Uterus (tissue), 4 donors: ENCODE data around the gene RDH5. TPM values are rescaled to one million over a fixed set of nuclear protein-coding genes. Genes with fewer than 3 reads are reported as not detected.

Experiments
- DNase-seq, 2 donors: peaks; one replicate each; pipeline ENCODE4 v3.0.0-alpha.2; 2019 to 2020
- H3K27ac ChIP-seq, 2 donors: fragments of 200-600 bp; sonication (generic); 1 replicate in 1 of 2; 2 replicates in 1 of 2; pipeline ENCODE4 v1.5.1; 2016 to 2018
- H3K27me3 ChIP-seq, 2 donors: fragments of 200-600 bp; sonication (generic); one replicate each; pipeline ENCODE4 v1.5.1; 2018 to 2019; ENCODE audit warnings: control low read depth in 1 of 2
- H3K36me3 ChIP-seq, 2 donors: fragments of 200-600 bp; sonication (generic); one replicate each; pipeline ENCODE4 v1.5.1; 2019; ENCODE audit warnings: control low read depth in 1 of 2
- H3K4me1 ChIP-seq, 2 donors: fragments of 200-600 bp; sonication (generic); one replicate each; pipeline ENCODE4 v1.5.1; 2018 to 2019; ENCODE audit warnings: control low read depth in 1 of 2
- H3K4me3 ChIP-seq, 2 donors: fragments of 200-600 bp; sonication (generic); 1 replicate in 1 of 2; 2 replicates in 1 of 2; pipeline ENCODE4 v1.5.1; 2018 to 2019; ENCODE audit warnings: mild to moderate bottlenecking in 1 of 2
- H3K9me3 ChIP-seq, 2 donors: fragments of 200-600 bp; sonication (generic); one replicate each; pipeline ENCODE4 v1.5.1; 2019; ENCODE audit warnings: control low read depth in 1 of 2
- POLR2A ChIP-seq, 2 donors: fragments of 450-650 bp; IDR thresholded peaks; one replicate each; pipeline ENCODE4 v1.6.1; 2016; ENCODE audit warnings: antibody characterized with exemption in 2 of 2, mild to moderate bottlenecking in 1 of 2, moderate library complexity in 1 of 2
- intact Hi-C: fragments of 100-400 bp; cut with DNase I; formaldehyde crosslinking; loops from one replicate; pipeline ENCODE4 v1.15.1; 2023; ENCODE audit warnings: low total_unique reads
- total RNA-seq, 4 donors: library from RNA; depleted of rRNA in 3 of 4; stranded (reverse); fragments of >200 nt in 3 of 4; gene quantifications; one replicate each; pipeline versions ENCODE4 v1.1.0 to v1.2.4, GENCODE V29; 2014 to 2023
- TF ChIP-seq, protein P1 (sequence below), 4 experiments: fragments of 200-600 bp in 2 of 4; fragments of 450-650 bp in 2 of 4; sonication (generic) in 2 of 4; IDR thresholded peaks; one replicate each; pipeline ENCODE4 v1.5.1; 2016 to 2019; ENCODE audit warnings: antibody characterized with exemption in 4 of 4, mild to moderate bottlenecking in 2 of 4, moderate library complexity in 1 of 4
- donor health status: DM: yes; HTN: yes; CAD: no.

Gene RDH5
- total RNA-seq, 4 donors from 2014 or later, result 4.1 to 16.8 (median 9.7) TPM

DNA sequence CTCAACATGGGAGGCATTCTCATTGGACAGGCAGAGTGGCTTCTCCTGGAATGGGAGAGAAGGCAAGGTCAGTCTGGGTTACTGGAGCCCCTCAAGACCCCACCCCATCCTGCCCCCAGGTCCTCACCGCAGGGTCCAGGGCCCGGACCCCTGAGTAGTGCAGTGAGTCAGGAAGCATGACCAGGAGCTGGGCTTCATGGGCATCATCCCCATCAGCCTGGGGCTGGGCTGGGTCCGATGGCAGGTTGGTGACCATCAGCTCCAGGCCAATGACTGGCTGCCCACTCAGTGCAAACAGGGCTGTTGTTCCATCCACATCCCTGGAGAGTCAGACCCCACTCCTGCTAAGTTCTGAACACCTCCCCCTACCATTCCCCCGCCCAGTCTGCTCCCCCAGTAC lies 25.5 kb upstream of the RDH5 start:
- intact Hi-C loops, result no loop called here
- Histone ChIP-seq H3K9me3 (no peaks in the 10 kb centered on the region), H3K4me3 (no peak overlapping the region), H3K36me3 (no peaks in the 10 kb centered on the region), H3K27me3 (no peaks in the 10 kb centered on the region), H3K27ac (no peak overlapping the region), H3K4me1 (no peaks in the 10 kb centered on the region)
- peak in 1 of 2 donors; percentile 7 for DNase-seq
- TF ChIP-seq, protein P1, sequence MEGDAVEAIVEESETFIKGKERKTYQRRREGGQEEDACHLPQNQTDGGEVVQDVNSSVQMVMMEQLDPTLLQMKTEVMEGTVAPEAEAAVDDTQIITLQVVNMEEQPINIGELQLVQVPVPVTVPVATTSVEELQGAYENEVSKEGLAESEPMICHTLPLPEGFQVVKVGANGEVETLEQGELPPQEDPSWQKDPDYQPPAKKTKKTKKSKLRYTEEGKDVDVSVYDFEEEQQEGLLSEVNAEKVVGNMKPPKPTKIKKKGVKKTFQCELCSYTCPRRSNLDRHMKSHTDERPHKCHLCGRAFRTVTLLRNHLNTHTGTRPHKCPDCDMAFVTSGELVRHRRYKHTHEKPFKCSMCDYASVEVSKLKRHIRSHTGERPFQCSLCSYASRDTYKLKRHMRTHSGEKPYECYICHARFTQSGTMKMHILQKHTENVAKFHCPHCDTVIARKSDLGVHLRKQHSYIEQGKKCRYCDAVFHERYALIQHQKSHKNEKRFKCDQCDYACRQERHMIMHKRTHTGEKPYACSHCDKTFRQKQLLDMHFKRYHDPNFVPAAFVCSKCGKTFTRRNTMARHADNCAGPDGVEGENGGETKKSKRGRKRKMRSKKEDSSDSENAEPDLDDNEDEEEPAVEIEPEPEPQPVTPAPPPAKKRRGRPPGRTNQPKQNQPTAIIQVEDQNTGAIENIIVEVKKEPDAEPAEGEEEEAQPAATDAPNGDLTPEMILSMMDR (IDR thresholded peaks at IDR 0.05), result no peak
- no peak for TF ChIP-seq POLR2A (IDR thresholded peaks at IDR 0.05)

DNA sequence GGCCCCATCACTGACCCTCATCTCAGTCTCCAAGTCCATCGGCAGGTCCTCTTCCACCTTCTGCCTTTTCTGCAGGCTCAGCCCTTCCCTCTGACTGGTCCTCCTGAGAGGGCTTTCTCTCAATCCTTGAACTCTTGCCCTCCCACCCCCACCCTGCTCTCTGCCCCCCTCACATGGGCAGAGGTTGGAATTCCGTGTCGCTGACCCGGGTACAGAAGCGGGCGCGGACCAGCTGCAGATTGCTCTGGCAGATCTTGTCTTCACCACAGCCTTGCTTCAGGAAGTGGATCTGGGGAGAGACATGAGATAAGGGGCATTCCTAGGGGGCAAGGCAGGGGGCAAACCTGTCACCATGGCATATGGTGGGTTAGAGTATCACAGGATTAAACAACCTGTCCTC lies 24.8 kb upstream of the RDH5 start:
- Histone ChIP-seq H3K27ac (no peak overlapping the region), H3K4me1 (no peaks in the 10 kb centered on the region), H3K27me3 (no peaks in the 10 kb centered on the region), H3K4me3 (no peak overlapping the region), H3K9me3 (no peaks in the 10 kb centered on the region), H3K36me3 (no peaks in the 10 kb centered on the region)
- intact Hi-C loops, result no loop called here
- TF ChIP-seq, protein P1 (IDR thresholded peaks at IDR 0.05), result no peak
- TF ChIP-seq POLR2A (IDR thresholded peaks at IDR 0.05), result no peak
- peak in 1 of 2 donors; percentile 6 for DNase-seq

DNA sequence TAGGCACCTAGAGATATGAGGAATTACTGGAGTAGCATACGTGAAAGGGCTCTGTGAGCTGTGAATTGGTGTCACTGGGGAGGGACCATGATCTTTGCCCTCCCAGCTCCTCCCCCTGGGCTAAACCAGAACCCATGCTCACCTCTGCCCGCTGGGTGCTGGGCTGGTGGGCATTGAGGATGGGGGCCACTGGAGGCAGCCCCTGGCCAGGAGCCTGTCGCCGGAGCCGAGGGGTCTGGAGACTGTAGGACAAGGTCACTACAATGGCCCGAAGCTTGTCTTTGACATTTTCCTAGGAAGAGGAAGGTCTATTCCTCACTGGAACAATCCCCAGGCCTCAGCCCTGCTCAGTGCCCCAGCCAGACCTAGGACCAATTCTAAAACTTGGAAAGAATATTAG lies 24.1 kb upstream of the RDH5 start:
- Histone ChIP-seq H3K36me3 (no peaks in the 10 kb centered on the region), H3K4me3 (no peak overlapping the region), H3K27ac (no peak overlapping the region), H3K9me3 (no peaks in the 10 kb centered on the region), H3K4me1 (no peaks in the 10 kb centered on the region), H3K27me3 (no peaks in the 10 kb centered on the region)
- DNase-seq, result peak; percentile 1 to 2
- intact Hi-C loops, result no loop called here
- TF ChIP-seq, protein P1 (IDR thresholded peaks at IDR 0.05), result no peak
- no peak for TF ChIP-seq POLR2A (IDR thresholded peaks at IDR 0.05)

DNA sequence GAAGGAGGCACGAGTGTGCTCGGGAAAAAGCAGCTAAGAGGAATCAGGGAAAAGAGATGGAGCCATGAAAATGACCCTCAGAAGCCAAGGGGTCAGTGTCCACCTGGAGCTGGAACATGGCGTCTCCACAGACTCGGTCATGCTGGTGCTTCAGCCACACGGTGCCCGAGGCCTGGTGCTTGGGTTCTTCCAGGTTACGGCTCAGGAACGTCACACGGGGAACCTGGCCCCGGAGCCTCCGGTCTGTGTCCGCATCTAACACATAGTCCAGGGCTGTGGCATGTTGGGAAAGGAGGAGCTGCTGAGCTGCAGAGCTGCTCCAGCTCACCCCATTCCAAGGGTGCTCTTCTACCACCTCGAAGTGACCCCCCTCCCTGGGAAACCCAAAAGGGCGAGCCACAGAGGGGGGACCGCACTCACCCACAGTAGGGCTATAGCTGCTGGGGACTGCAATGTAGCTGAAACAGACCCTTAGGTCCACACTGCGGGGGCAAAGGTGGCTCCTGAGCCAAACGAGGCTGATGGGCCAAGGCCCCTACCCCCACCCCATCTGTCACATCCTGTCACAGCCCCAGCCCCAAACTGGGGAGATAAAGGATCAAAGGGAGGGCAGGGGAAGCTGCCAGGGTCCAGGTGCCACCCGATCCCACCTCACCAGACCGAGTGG lies 23.3 kb upstream of the RDH5 start:
- H3K36me3 ChIP-seq, result no peaks in the 10 kb centered on the region
- no peaks in the 10 kb centered on the region for H3K27me3 ChIP-seq
- intact Hi-C loops, result no loop called here
- H3K27ac ChIP-seq, result no peak overlapping the region
- TF ChIP-seq POLR2A (IDR thresholded peaks at IDR 0.05), result no peak
- TF ChIP-seq, protein P1 (IDR thresholded peaks at IDR 0.05), result no peak
- H3K4me1 ChIP-seq, result no peaks in the 10 kb centered on the region
- H3K4me3 ChIP-seq, result no peak overlapping the region
- peak; percentile 11 to 12 for DNase-seq
- no peaks in the 10 kb centered on the region for H3K9me3 ChIP-seq

DNA sequence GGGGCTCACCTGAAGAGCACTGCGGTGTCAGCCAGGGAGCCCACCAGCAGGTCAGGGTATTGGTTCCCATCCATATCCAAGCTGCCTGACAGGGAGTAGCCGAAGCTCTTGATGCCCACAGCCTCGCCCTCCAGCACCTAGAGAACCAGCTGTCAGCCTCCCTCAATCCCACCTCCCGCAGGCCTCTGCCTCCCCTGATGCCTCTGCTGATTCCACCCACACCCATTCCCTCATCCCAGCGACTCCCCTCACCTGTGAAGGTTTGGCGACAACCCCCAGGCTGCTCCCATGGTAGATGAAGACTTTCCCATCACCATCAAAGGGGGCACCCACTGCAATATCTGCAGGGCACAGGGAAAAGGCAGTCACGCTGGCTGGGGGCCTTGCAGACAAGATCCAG lies 22.5 kb upstream of the RDH5 start:
- Histone ChIP-seq H3K9me3 (no peaks in the 10 kb centered on the region), H3K4me3 (no peak overlapping the region), H3K36me3 (no peaks in the 10 kb centered on the region), H3K27me3 (no peaks in the 10 kb centered on the region), H3K4me1 (no peaks in the 10 kb centered on the region), H3K27ac (no peak overlapping the region)
- peak; percentile 5 to 8 for DNase-seq
- intact Hi-C loops, result no loop called here
- TF ChIP-seq POLR2A (IDR thresholded peaks at IDR 0.05), result no peak
- TF ChIP-seq, protein P1 (IDR thresholded peaks at IDR 0.05), result no peak
